Measurements from ENCODE around the gene CFAP99.

GRCh38 chr4:2468456-2469191 lies 49.9 kb downstream of the CFAP99 start, which contains the start of gene RNF4:
- TF ChIP-seq CTCF (conservative IDR thresholded peaks at IDR 0.05 in 1 of 2, IDR thresholded peaks at IDR 0.05 in 1 of 2; ENCODE audit: low read depth in 1 of 2, low read length in 2 of 2) = no peak
- no peak for TF ChIP-seq EZH2 (IDR thresholded peaks at IDR 0.05; ENCODE audit: low read length, missing control alignments)

Measured in fibroblast of lung (primary cell).